Endothelial cell of umbilical vein (primary cell): ENCODE measurements around the gene NEDD4. TPM values are rescaled to one million over a fixed set of nuclear protein-coding genes. Genes with fewer than 3 reads are reported as not detected.

Experiments used
- BruUV-seq: library from RNA; stranded (reverse); fragments of 400-500 nt; replicated peaks from 2 replicates; lab custom pipeline; 2021; lab: Mats Ljungman, UMichigan
- CTCF ChIA-PET: fragments of 300-600, 350-600 bp; sonication (Branson Sonifier 250); formaldehyde crosslinking; loops from one replicate; lab custom pipeline; 2021; ENCODE audit warnings: antibody characterized with exemption, inconsistent platforms; lab: Charles Lee
- POLR2A ChIA-PET: fragments of 300-600, 350-600 bp; sonication (Branson Sonifier 250); formaldehyde crosslinking; loops from one replicate; lab custom pipeline; 2021; ENCODE audit warnings: antibody characterized with exemption, inconsistent platforms; lab: Charles Lee
- DNase-seq: peaks from one replicate; pipeline ENCODE4 v3.0.0-alpha.2; 2011; ENCODE audit warnings: low read depth, low spot score
- FAIRE-seq: peaks from 2 replicates; lab custom pipeline; 2011; peaks lifted over from hg19 to GRCh38; lab: Jason Lieb, UNC
- H2AFZ ChIP-seq: 2 replicates; pipeline ENCODE4 v1.6.0; 2012; ENCODE audit warnings: low read depth, low read length, control low read depth, inconsistent platforms
- H3K27ac ChIP-seq: 2 replicates; pipeline ENCODE4 v1.5.1; 2011; ENCODE audit warnings: low read depth, mild to moderate bottlenecking, control low read depth, low read length, moderate library complexity; ENCODE audit not compliant: insufficient read depth
- H3K27me3 ChIP-seq, 2 experiments: 2 replicates each; pipeline versions ENCODE4 v1.6.0 to v1.6.1; 2011; ENCODE audit warnings: low read length in 2 of 2, mixed read lengths in 1 of 2; ENCODE audit not compliant: control insufficient read depth in 2 of 2, insufficient read depth in 2 of 2
- H3K36me3 ChIP-seq, 2 experiments: 2 replicates in 1 of 2; 3 replicates in 1 of 2; pipeline ENCODE4 v1.5.1; 2011; ENCODE audit warnings: low read length in 2 of 2, mild to moderate bottlenecking in 1 of 2, moderate library complexity in 1 of 2; ENCODE audit not compliant: control insufficient read depth in 2 of 2, insufficient read depth in 2 of 2; ENCODE audit errors: extremely low read depth in 1 of 2
- H3K4me1 ChIP-seq: 3 replicates; pipeline ENCODE4 v1.5.1; 2011; ENCODE audit warnings: mild to moderate bottlenecking, low read length; ENCODE audit not compliant: control insufficient read depth, insufficient read depth; ENCODE audit errors: extremely low read depth
- H3K4me2 ChIP-seq: 2 replicates; pipeline ENCODE4 v1.6.1; 2011; ENCODE audit warnings: low read length, control low read depth, mixed read lengths; ENCODE audit not compliant: insufficient read depth
- H3K4me3 ChIP-seq, 3 experiments: fragments of 200-600 bp in 1 of 3; sonication (generic), shearing (Covaris generic) in 1 of 3; replicated peaks in 1 of 3; 2 replicates each; pipeline ENCODE4 v1.5.1; 2011 to 2016; ENCODE audit warnings: control low read depth in 3 of 3, low read length in 3 of 3, mild to moderate bottlenecking in 2 of 3, inconsistent platforms in 1 of 3, low read depth in 1 of 3, moderate library complexity in 1 of 3; ENCODE audit not compliant: insufficient read depth in 1 of 3
- H3K79me2 ChIP-seq: 2 replicates; pipeline ENCODE4 v1.6.0; 2012; ENCODE audit warnings: low read length, inconsistent platforms; ENCODE audit not compliant: control insufficient read depth, insufficient read depth
- H3K9ac ChIP-seq: replicated peaks from 2 replicates; pipeline ENCODE3; 2011; ENCODE audit warnings: low read length, control low read depth; ENCODE audit not compliant: insufficient read depth; ENCODE audit errors: extremely low read depth
- H3K9me1 ChIP-seq: replicated peaks from 3 replicates; pipeline ENCODE4 v1.6.0; 2011; ENCODE audit warnings: mild to moderate bottlenecking, low read length; ENCODE audit not compliant: control insufficient read depth, insufficient read depth; ENCODE audit errors: extremely low read depth
- H3K9me3 ChIP-seq: replicated peaks from 2 replicates; pipeline ENCODE4 v1.5.1; 2012; ENCODE audit warnings: low read length, inconsistent platforms; ENCODE audit not compliant: control insufficient read depth, insufficient read depth
- H4K20me1 ChIP-seq: replicated peaks from 2 replicates; pipeline ENCODE3; 2011; ENCODE audit warnings: mild to moderate bottlenecking, low read length; ENCODE audit not compliant: control insufficient read depth, insufficient read depth; ENCODE audit errors: extremely low read depth
- CTCF ChIP-seq, 2 donors: IDR thresholded peaks; 1 replicate in 1 of 2; 2 replicates in 1 of 2; pipeline ENCODE4 v1.5.1; 2011; ENCODE audit warnings: low read length in 2 of 2, mild to moderate bottlenecking in 2 of 2, moderate library complexity in 2 of 2, control low read depth in 1 of 2, inconsistent platforms in 1 of 2, low read depth in 1 of 2; ENCODE audit not compliant: insufficient read depth in 1 of 2; ENCODE audit errors: extremely low read depth in 1 of 2
- EZH2 ChIP-seq: IDR thresholded peaks from 2 replicates; pipeline ENCODE4 v1.6.1; 2012; ENCODE audit warnings: borderline replicate concordance, low read depth, mild to moderate bottlenecking, moderate library complexity, low read length, inconsistent platforms; ENCODE audit not compliant: severe bottlenecking
- FOS ChIP-seq: IDR thresholded peaks from 2 replicates; pipeline ENCODE4 v1.6.1; 2011; ENCODE audit warnings: mild to moderate bottlenecking, low read length, moderate library complexity, borderline replicate concordance; ENCODE audit not compliant: insufficient read depth
- GATA2 ChIP-seq: IDR thresholded peaks from 2 replicates; pipeline ENCODE4 v1.7.0; 2011; ENCODE audit warnings: low read depth, mild to moderate bottlenecking, moderate library complexity, mixed read lengths, low read length; ENCODE audit not compliant: insufficient read length, insufficient read depth
- JUN ChIP-seq: IDR thresholded peaks from 2 replicates; pipeline ENCODE4 v1.6.1; 2011; ENCODE audit warnings: borderline replicate concordance, low read depth; ENCODE audit not compliant: insufficient read length, insufficient read depth
- MAX ChIP-seq: IDR thresholded peaks from 2 replicates; pipeline ENCODE4 v1.6.1; 2011; ENCODE audit not compliant: insufficient read depth, insufficient read length
- MYC ChIP-seq: IDR thresholded peaks from one replicate; pipeline ENCODE4 v1.6.1; 2011; ENCODE audit warnings: mild to moderate bottlenecking, low read depth, low read length
- POLR2A ChIP-seq: IDR thresholded peaks from 2 replicates; pipeline ENCODE4 v1.6.1; 2012; ENCODE audit warnings: low read depth, mild to moderate bottlenecking, control low read depth, low read length
- POLR2AphosphoS5 ChIP-seq: IDR thresholded peaks from 2 replicates; pipeline ENCODE4 v1.6.1; 2012; ENCODE audit warnings: low read depth, mild to moderate bottlenecking, control low read depth, low read length, moderate library complexity; ENCODE audit not compliant: insufficient read depth
- dilution Hi-C: fragments of 300-500 bp; cut with MboI; formaldehyde crosslinking; loops from one replicate; pipeline ENCODE4 v1.15.0; 2019; ENCODE audit warnings: low sequenced_read_pairs; ENCODE audit not compliant: extremely low pct_ligation_motif_present
- intact Hi-C: fragments of 100-400 bp; cut with micrococcal nuclease; formaldehyde crosslinking; loops from one replicate; pipeline ENCODE4 v1.10.0; 2022
- polyA plus RNA-seq, 4 experiments: library from polyadenylated mRNA; depleted of rRNA in 3 of 4; stranded (reverse) in 3 of 4; unstranded in 1 of 4; fragments of >200 nt; gene quantifications; 2 replicates each; pipeline versions ENCODE4 v1.2.1 to v1.2.3, GENCODE V29; 2011 to 2012; ENCODE audit warnings: missing spikeins in 1 of 4
- small RNA-seq: library from RNA; depleted of rRNA; stranded (forward); fragments of <200 nt; gene quantifications from one replicate; pipeline ENCODE3, GENCODE V24; 2012; ENCODE audit warnings: low replicate concordance, low read depth; ENCODE audit not compliant: insufficient read depth, insufficient read length
- total RNA-seq: library from RNA; stranded (reverse); gene quantifications from 2 replicates; pipeline ENCODE4 v1.2.3, GENCODE V29; 2021

NEDD4 gene
- total and polyA plus RNA-seq, 2 donors (not counting 3 experiments of a cell fraction or from before 2014, with no cell fraction given), result 9.2 to 39.0 TPM

GRCh38 chr15:55778932-55779331 is 214.5 kb downstream of the NEDD4 start:
- Histone ChIP-seq H3K9me1 (no peaks in the 10 kb centered on the region), H3K9ac (no peak overlapping the region), H3K4me3 (no peak overlapping the region), H3K4me1 (no peaks in the 10 kb centered on the region), H4K20me1 (no peaks in the 10 kb centered on the region), H2AFZ (no peak overlapping the region), H3K9me3 (no peaks in the 10 kb centered on the region), H3K27me3 (peaks cover 3 to 5% of the 10 kb centered on the region in 2 experiments), H3K4me2 (no peak overlapping the region), H3K36me3 (no peaks in the 10 kb centered on the region), H3K79me2 (no peaks in the 10 kb centered on the region), H3K27ac (no peak overlapping the region)
- ChIA-PET POLR2A (no interaction called here), CTCF (interaction anchor here (1.0 kb wide), 1 partner anchor 21 kb away, joined by 3 read pairs; no protein-coding TSS in a partner anchor)
- FAIRE-seq, result no peak
- no peak for DNase-seq
- intact Hi-C loops (no loop called here), dilution Hi-C loops (no loop called here)
- no peak for TF ChIP-seq JUN
- TF ChIP-seq FOS, result no peak
- no peak for TF ChIP-seq MYC
- no peak for TF ChIP-seq GATA2
- TF ChIP-seq POLR2A, result no peak
- no peak for TF ChIP-seq CTCF (IDR thresholded peaks at IDR 0.05; ENCODE audit: extremely low read depth in 1 of 2, insufficient read depth in 1 of 2, low read depth in 1 of 2, low read length in 2 of 2)
- no peak for TF ChIP-seq POLR2AphosphoS5
- TF ChIP-seq EZH2, result no peak
- TF ChIP-seq MAX, result no peak
- no TSS peak for BruUV-seq

Small RNA genes within 50 kb of the gene (small RNA-seq; reads per million reads assigned to genes)
- gene RN7SL568P, result not detected
